Retinal pigment epithelial cell (primary cell): Measurements from ENCODE around the gene MTCL1.

Source experiments
- DNase-seq: peaks from one replicate; pipeline ENCODE4 v3.0.0-alpha.2; 2010; ENCODE audit warnings: low read depth
- H3K4me3 ChIP-seq: 2 replicates; pipeline ENCODE4 v1.5.1; 2011; ENCODE audit warnings: mild to moderate bottlenecking, low read length, control low read depth, moderate library complexity
- CTCF ChIP-seq: conservative IDR thresholded peaks from 2 replicates; pipeline ENCODE4 v1.5.1; 2011; ENCODE audit warnings: low read depth, low read length, control low read depth, inconsistent platforms

MTCL1 gene

GRCh38 chr18:8699126-8699525 lies 6.2 kb upstream of the MTCL1 start:
- no peak overlapping the region for H3K4me3 ChIP-seq
- no peak for TF ChIP-seq CTCF
- DNase-seq, result no peak

GRCh38 chr18:8699948-8700347 lies 5.4 kb upstream of the MTCL1 start:
- TF ChIP-seq CTCF, result no peak
- no peak for DNase-seq

GRCh38 chr18:8701546-8702118 lies 3.7 kb upstream of the MTCL1 start:
- no peak overlapping the region for H3K4me3 ChIP-seq
- no peak for DNase-seq
- TF ChIP-seq CTCF, result no peak

More at GRCh38 chr18:8699948-8700347, 5.4 kb upstream of the MTCL1 start:
- no peak overlapping the region for H3K4me3 ChIP-seq

- H3K4me3 ChIP-seq, result no peak overlapping the region
- DNase-seq, result no peak
- no peak for TF ChIP-seq CTCF
Observed at GRCh38 chr18:8702668-8703067, 2.7 kb upstream of the MTCL1 start.

- no peak for DNase-seq
- TF ChIP-seq CTCF, result no peak
Observed at GRCh38 chr18:8703092-8703709, 2.2 kb upstream of the MTCL1 start.

GRCh38 chr18:8703781-8704301 lies 1.5 kb upstream of the MTCL1 start:
- no peak for TF ChIP-seq CTCF
- DNase-seq, result no peak
- no peak overlapping the region for H3K4me3 ChIP-seq

More at GRCh38 chr18:8703092-8703709, 2.2 kb upstream of the MTCL1 start:
- no peak overlapping the region for H3K4me3 ChIP-seq
